ENCODE measurements around the gene FAM24B.

DNA sequence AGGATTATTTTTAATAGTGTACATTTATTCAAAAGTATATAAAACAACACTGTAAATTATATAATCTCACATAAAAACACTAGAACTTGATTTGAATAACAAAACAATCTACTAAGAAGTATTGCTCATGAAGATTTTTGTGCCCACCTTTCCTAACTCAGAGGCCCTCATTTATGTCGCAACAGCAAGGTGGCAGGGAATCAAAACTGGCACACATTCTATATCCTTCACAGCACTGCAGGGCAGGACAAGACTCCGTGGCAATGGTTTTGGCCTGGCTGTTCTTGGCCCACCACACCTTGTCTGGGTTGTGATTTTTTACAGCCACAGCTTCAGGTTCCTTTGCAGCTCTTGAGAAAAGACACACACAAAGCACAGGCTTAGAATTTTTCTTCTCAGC is 30.3 kb downstream of the FAM24B start:
- TF ChIP-seq TAF1 (IDR thresholded peaks at IDR 0.05; ENCODE audit: low read depth, low read length) (no peak), POLR2A (IDR thresholded peaks at IDR 0.05; ENCODE audit: low read depth, low read length) (no peak)
